Adrenal gland (tissue), 12 donors: ENCODE measurements around the gene MEPCE. TPM values are rescaled to one million over a fixed set of nuclear protein-coding genes. Genes with fewer than 3 reads are reported as not detected.
A peak's percentile ranks its signal among the peaks of the same experiment; 100 is the strongest.

Experiments used
- DNase-seq, 7 donors: peaks; one replicate each; pipeline ENCODE4 v3.0.0-alpha.2; 2019 to 2020
- H3K27ac ChIP-seq, 5 donors: fragments of 200-600 bp; sonication (generic) in 4 of 5; 1 replicate in 3 of 5; 2 replicates in 2 of 5; pipeline versions ENCODE4 v1.5.1 to v1.8.0; 2016 to 2020; ENCODE audit warnings: mild to moderate bottlenecking in 1 of 5
- H3K27me3 ChIP-seq: fragments of 200-600 bp; 2 replicates; pipeline ENCODE4 v1.8.0; 2021
- H3K36me3 ChIP-seq, 2 donors: fragments of 200-600 bp; replicated peaks in 1 of 2; 1 replicate in 1 of 2; 2 replicates in 1 of 2; pipeline versions ENCODE4 v1.5.1 to v1.8.0; 2018 to 2022
- H3K4me1 ChIP-seq, 2 donors: fragments of 200-600 bp; replicated peaks in 1 of 2; 1 replicate in 1 of 2; 2 replicates in 1 of 2; pipeline versions ENCODE4 v1.5.1 to v1.8.0; 2018 to 2021
- H3K4me3 ChIP-seq, 4 donors: fragments of 200-600 bp; sonication (generic) in 3 of 4; one replicate each; pipeline ENCODE4 v1.5.1; 2016 to 2018
- H3K9me3 ChIP-seq, 3 donors: fragments of 200-600 bp; sonication (generic) in 1 of 3; replicated peaks in 1 of 3; 1 replicate in 2 of 3; 2 replicates in 1 of 3; pipeline versions ENCODE4 v1.5.1 to v1.8.0; 2016 to 2021
- CTCF ChIP-seq, 6 experiments: fragments of 450-650 bp in 4 of 6; fragments of 200-600 bp in 2 of 6; sonication (generic) in 1 of 6; IDR thresholded peaks; 1 replicate in 5 of 6; 2 replicates in 1 of 6; pipeline versions ENCODE4 v1.5.1 to v1.8.0; 2016 to 2021; ENCODE audit warnings: antibody characterized with exemption in 6 of 6, mild to moderate bottlenecking in 2 of 6, moderate library complexity in 1 of 6
- POLR2A ChIP-seq, 2 donors: fragments of 450-650 bp; IDR thresholded peaks; one replicate each; pipeline ENCODE4 v1.6.1; 2017; ENCODE audit warnings: antibody characterized with exemption in 2 of 2, mild to moderate bottlenecking in 2 of 2, moderate library complexity in 1 of 2
- WGBS, 4 donors: extraction: QIAGEN DNeasy Blood & Tissue Kit in 2 of 4; methylation state at CpG; one replicate each; pipeline versions ENCODE4 v1.1.5 to v1.1.7; 2013 to 2017; 5-methylcytosine and 5-hydroxymethylcytosine counted together
- intact Hi-C, 2 donors: fragments of 100-400 bp; cut with DNase I; formaldehyde crosslinking; loops; one replicate each; pipeline versions ENCODE4 v1.14.1 to v1.15.0; 2022 to 2023
- polyA plus RNA-seq, 3 donors: library from polyadenylated mRNA; stranded (reverse); fragments of 200-250 nt in 2 of 3; fragments of 350-450 nt in 1 of 3; fragmentation: Illumina TruSeq in 1 of 3; extraction: RNeasy Lipid Tissue Mini Kit (QIAGEN cat#74804) in 1 of 3; gene quantifications; one replicate each; pipeline ENCODE4 v1.2.3, GENCODE V29; 2013 to 2014
- total RNA-seq, 9 donors: library from RNA; depleted of rRNA in 4 of 9; stranded (reverse); fragments of >200 nt in 4 of 9; fragments of 120-200 nt in 1 of 9; fragmentation: NEBNext Ultra II Directional in 1 of 9; extraction: Animal tissue kit (Norgen Biotek cat#: 25700) in 1 of 9; gene quantifications; one replicate each; pipeline versions ENCODE4 v1.1.0 to v1.2.4, GENCODE V29; 2013 to 2023
- donor health status: healthy with polysubstance abuse.
- donor health status: Bipolar disorder and iron deficiency.
- donor health status: DM: yes; HTN: yes; CAD: no.
- donor health status: DM: no; HTN: no; CAD: no.
- donor health status: DM: no; HTN: no; CAD: no.
- donor health status: DM: yes; HTN: yes; CAD: no.

MEPCE gene
- total and polyA plus RNA-seq, 12 donors, result 24.8 to 76.8 (median 51.8) TPM

GRCh38 chr7:100401811-100402210, 27.8 kb upstream of the MEPCE start:
- Histone ChIP-seq H3K4me1 (peaks cover 12 to 17% of the 10 kb centered on the region in 2 donors), H3K27ac (no peak overlapping the region), H3K27me3 (no peaks in the 10 kb centered on the region), H3K36me3 (no peaks in the 10 kb centered on the region), H3K9me3 (no peaks in the 10 kb centered on the region), H3K4me3 (no peak overlapping the region)
- 81 to 87% (median 85%) methylated on average over 5 of the region's 5 CpGs for WGBS, 4 donors
- DNase-seq, result no peak
- intact Hi-C loops, result no loop called here
- TF ChIP-seq CTCF (IDR thresholded peaks at IDR 0.05) (no peak), POLR2A (IDR thresholded peaks at IDR 0.05) (no peak)

GRCh38 chr7:100402241-100402640, 27.4 kb upstream of the MEPCE start:
- WGBS, 4 donors, result 97 to 100% (median 98%) methylated on average over 2 of the region's 2 CpGs
- TF ChIP-seq CTCF (IDR thresholded peaks at IDR 0.05) (no peak), POLR2A (IDR thresholded peaks at IDR 0.05) (no peak)
- Histone ChIP-seq H3K27me3 (no peaks in the 10 kb centered on the region), H3K4me1 (peaks cover 13 to 17% of the 10 kb centered on the region in 2 donors), H3K36me3 (no peaks in the 10 kb centered on the region), H3K4me3 (no peak overlapping the region), H3K9me3 (no peaks in the 10 kb centered on the region), H3K27ac (no peak overlapping the region)
- intact Hi-C loops, result no loop called here
- DNase-seq, result no peak

- intact Hi-C loops, result loop anchor here in 1 of 2 donors (5.0 kb wide), 1 partner anchor 34 kb away; the partner anchor contains the start of gene PILRA
- no peaks in the 10 kb centered on the region for H3K36me3 ChIP-seq
- H3K9me3 ChIP-seq, result no peaks in the 10 kb centered on the region
- WGBS, 4 donors, result 57 to 69% (median 65%) methylated on average over 6 of the region's 6 CpGs
- peaks cover 0 to 3% of the 10 kb centered on the region in 2 donors for H3K4me1 ChIP-seq
- no peak overlapping the region for H3K27ac ChIP-seq
- H3K4me3 ChIP-seq, result no peak overlapping the region
- no peak for DNase-seq
- no peak for TF ChIP-seq POLR2A (IDR thresholded peaks at IDR 0.05)
- TF ChIP-seq CTCF (IDR thresholded peaks at IDR 0.05), result no peak
- H3K27me3 ChIP-seq, result no peaks in the 10 kb centered on the region
Observed at GRCh38 chr7:100406767-100407166, 22.9 kb upstream of the MEPCE start.

- peaks cover 0 to 3% of the 10 kb centered on the region in 2 donors for H3K4me1 ChIP-seq
- H3K27me3 ChIP-seq, result no peaks in the 10 kb centered on the region
- peak; percentile 54 to 75 (median 61) for DNase-seq
- peak; percentile 52 to 81 (median 78) for TF ChIP-seq CTCF (IDR thresholded peaks at IDR 0.05)
- TF ChIP-seq POLR2A (IDR thresholded peaks at IDR 0.05), result no peak
- no peak overlapping the region for H3K27ac ChIP-seq
- WGBS, 4 donors, result 35 to 48% (median 43%) methylated on average over 12 of the region's 12 CpGs
- intact Hi-C loops, result loop anchor here in 1 of 2 donors (5.0 kb wide), 1 partner anchor 35 kb away; the partner anchor contains the start of gene PILRA
- H3K4me3 ChIP-seq, result no peak overlapping the region
- H3K36me3 ChIP-seq, result no peaks in the 10 kb centered on the region
- H3K9me3 ChIP-seq, result no peaks in the 10 kb centered on the region
Observed at GRCh38 chr7:100407285-100408180, 22.1 kb upstream of the MEPCE start.
